Stimulated activated memory B cell treated with anti-CD40 and anti-IgM and Interleukin-4, amounts not matched to agents 10 μg/mL and 1 μg/mL and 100 μg/mL, for 72 hours (primary cell): ENCODE data around the gene SMARCD3.

Experiments used
- ATAC-seq: fragments of 150-1000 bp; cut with Tn5 transposase; 2 replicates; pipeline ENCODE4 v1.10.0; 2021
- H3K27ac Mint-ChIP-seq: one replicate; pipeline ENCODE4 v1.8.0; 2022; ENCODE audit warnings: mild to moderate bottlenecking, mixed read lengths
- H3K27me3 Mint-ChIP-seq: one replicate; pipeline ENCODE4 v1.8.0; 2022; ENCODE audit warnings: mixed read lengths
- H3K36me3 Mint-ChIP-seq: one replicate; pipeline ENCODE4 v1.8.0; 2022; ENCODE audit warnings: mixed read lengths
- H3K4me1 Mint-ChIP-seq: one replicate; pipeline ENCODE4 v1.8.0; 2022; ENCODE audit warnings: mixed read lengths
- H3K4me3 Mint-ChIP-seq: one replicate; pipeline ENCODE4 v1.8.0; 2022; ENCODE audit warnings: mild to moderate bottlenecking, moderate library complexity, mixed read lengths
- H3K9me3 Mint-ChIP-seq: one replicate; pipeline ENCODE4 v1.8.0; 2022; ENCODE audit warnings: mixed read lengths

Gene SMARCD3

DNA sequence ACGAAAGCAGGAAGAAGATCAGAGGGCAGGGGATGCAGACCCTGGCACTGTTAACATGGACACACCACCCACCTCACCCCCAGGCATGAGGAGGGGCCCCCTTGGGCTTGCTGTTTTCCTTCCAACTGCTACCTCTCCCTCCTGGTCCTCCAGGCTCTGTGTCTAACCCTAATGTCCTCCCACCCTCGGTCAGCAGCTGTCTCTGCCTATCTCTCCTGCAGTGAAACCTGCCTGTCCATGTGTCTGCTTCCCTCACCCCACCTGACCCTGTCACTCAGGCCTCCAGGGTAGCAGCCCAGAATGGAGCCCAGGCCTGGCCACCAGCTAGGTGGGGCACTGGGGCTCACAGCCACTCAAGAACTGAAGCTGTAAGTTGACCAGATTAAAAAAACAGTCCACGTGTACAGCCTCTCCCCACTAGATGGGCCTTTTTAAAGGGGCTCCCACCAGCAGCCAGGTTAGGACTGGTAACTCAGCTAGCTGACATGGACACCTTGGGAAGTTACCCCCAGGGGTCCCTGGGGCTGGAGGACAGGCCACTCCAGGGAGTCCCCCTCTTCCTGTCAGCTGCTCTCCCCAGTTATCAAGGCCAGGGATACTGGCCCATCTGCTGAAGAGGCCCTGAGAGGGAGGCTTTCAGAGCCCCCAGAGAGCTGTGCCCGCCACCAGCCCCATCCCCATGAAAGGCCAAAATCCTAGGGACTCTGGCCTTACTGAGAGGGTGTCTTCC is 1.5 kb downstream of the SMARCD3 start:
- no peak overlapping the region for H3K27ac Mint-ChIP-seq
- no peak for ATAC-seq
- H3K4me3 Mint-ChIP-seq, result no peak overlapping the region
- peaks cover 77% of the 10 kb centered on the region for H3K27me3 Mint-ChIP-seq
- peaks cover 61% of the 10 kb centered on the region for H3K4me1 Mint-ChIP-seq
- H3K9me3 Mint-ChIP-seq, result no peaks in the 10 kb centered on the region
- H3K36me3 Mint-ChIP-seq, result no peaks in the 10 kb centered on the region

DNA sequence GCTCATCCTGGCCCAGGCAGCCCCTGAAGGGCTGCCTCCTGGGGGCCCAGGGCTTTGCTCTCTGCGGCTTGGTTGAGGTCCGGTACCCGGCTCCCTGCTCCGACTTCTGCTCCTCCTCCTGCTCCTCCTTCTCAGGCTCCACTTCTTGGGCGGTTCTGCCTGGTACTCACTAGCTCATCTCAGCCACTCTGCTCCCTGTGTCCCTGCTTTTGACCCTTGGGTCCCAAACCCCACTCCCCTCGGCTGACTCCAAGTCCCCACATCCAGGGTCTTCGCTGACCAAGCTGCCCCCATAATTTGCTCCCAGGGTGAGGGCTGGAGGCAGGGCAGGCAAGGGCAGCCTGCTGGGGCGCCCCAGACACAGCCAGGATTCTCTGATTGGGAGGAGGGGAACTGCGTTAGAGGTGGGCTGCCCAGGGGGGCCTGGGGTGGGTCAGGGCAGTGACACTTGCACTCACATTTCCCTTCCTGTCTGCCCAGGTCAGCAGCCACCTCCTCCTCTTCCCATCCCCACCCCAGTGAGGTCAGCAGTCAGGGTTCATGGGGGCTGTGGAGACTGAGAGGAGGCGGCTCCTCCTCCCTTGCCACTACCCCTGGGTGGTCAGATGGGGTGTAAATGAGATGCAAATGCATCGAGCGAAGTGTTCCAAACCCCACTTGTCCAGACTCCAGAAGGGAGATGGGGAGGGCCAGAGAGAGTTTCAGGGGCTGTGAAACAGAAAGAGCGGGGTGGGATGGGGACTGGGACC is 2.2 kb downstream of the SMARCD3 start:
- Mint-ChIP-seq H3K4me1 (peaks cover 59% of the 10 kb centered on the region), H3K27ac (no peak overlapping the region), H3K36me3 (no peaks in the 10 kb centered on the region), H3K4me3 (peak overlapping the region; percentile 32), H3K27me3 (peaks cover 72% of the 10 kb centered on the region), H3K9me3 (no peaks in the 10 kb centered on the region)
- no peak for ATAC-seq

DNA sequence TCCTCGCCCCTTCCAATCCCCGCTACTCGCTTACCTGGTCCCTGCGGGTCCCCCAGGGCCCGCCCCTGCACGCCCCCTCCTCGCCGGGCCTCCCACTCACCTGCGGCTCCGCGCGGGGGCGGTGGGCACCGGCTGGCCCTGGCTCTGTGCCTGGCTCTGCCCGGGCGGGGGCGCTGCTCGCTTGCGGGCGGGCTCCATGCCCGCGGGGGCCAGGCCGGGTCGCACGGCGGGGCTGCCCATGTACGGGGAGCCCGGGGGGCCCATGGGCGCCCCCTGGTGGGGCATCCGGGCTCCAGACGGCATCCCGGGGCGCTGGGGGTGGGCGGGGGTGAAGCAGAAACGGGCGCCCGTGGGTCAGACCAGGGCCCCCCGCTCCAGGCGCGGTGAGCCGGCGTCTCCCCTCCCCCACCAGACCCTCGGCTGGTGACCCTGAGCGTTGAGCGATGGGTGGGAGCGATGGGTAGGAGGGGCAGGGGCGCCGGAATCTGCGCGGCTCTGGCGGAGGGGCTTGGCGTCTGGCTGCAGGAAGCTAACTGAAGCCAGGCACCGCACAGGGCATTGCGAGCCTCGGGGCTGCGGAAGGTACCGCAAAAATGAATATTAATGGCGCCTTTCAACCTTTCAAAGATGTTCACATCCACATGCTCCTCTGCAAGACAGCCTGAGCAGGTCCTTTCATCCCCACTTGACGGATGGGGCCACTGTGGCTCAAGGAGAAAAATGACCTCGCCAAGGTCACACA is 3.0 kb downstream of the SMARCD3 start:
- ATAC-seq, result peak; percentile 72
- H3K27ac Mint-ChIP-seq, result no peak overlapping the region
- H3K27me3 Mint-ChIP-seq, result peaks cover 65% of the 10 kb centered on the region
- peaks cover 51% of the 10 kb centered on the region for H3K4me1 Mint-ChIP-seq
- no peaks in the 10 kb centered on the region for H3K36me3 Mint-ChIP-seq
- no peaks in the 10 kb centered on the region for H3K9me3 Mint-ChIP-seq
- H3K4me3 Mint-ChIP-seq, result peak overlapping the region; percentile 32

DNA sequence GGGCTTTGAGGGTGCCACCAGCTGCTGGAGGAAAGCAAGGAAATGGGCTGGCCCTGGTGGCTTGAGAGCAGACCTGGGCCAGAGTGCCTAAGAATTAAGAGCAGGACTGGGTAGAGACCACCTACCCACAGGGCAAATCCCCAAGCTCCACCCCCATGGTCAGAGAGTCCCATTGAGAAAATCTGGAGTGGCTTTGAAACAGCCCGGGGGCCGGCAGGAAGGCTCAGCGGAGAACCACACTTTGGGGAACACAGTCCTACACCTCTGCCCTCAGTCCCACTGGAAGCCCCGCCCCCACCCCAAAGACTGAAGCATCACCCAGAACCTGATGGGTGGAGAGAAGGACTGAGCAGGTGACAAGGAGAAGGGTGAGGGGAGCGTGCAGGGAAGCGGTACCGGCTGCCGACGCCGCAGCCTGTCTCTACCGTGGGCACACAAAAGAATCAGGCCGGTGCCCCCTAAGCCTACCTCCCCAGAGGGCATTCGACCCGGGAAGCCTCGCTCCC is 3.6 kb downstream of the SMARCD3 start:
- peak overlapping the region; percentile 54 for H3K4me3 Mint-ChIP-seq
- no peak for ATAC-seq
- H3K4me1 Mint-ChIP-seq, result peaks cover 51% of the 10 kb centered on the region
- no peak overlapping the region for H3K27ac Mint-ChIP-seq
- H3K27me3 Mint-ChIP-seq, result peaks cover 58% of the 10 kb centered on the region
- H3K36me3 Mint-ChIP-seq, result peaks cover 4% of the 10 kb centered on the region
- H3K9me3 Mint-ChIP-seq, result no peaks in the 10 kb centered on the region

DNA sequence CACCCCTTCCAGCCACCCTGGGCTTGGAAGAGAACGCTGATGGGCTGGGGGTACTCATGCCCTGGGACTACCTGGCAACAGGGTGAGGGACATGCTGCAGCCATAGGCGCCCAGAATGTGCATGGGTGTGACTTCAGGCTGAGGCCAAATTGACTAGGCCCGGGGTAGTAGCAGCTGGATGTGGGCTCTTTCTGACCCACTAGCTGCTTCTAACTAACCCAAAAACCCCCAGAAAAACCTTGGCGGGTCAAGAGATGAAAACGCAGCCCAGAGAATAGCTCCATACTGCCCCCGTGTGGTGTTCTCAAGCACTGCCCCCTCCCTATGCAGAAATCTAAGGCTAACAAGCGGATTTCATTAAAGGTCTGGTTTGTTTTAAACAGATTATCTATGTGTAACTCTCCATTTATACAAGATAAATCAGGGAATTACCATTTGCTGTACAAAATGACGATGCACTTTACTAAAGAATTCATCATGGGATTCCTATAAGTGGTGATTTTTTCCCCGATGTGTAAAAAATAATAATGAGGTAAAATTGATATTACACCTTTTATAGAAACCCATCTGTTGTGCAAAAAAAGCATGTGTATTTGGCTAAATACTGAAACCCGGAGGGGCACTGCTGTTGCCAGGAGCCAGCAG is 4.2 kb downstream of the SMARCD3 start:
- Mint-ChIP-seq H3K4me1 (peaks cover 51% of the 10 kb centered on the region), H3K27me3 (peaks cover 52% of the 10 kb centered on the region), H3K4me3 (peak overlapping the region; percentile 67), H3K27ac (no peak overlapping the region), H3K9me3 (no peaks in the 10 kb centered on the region), H3K36me3 (peaks cover 10% of the 10 kb centered on the region)
- no peak for ATAC-seq

DNA sequence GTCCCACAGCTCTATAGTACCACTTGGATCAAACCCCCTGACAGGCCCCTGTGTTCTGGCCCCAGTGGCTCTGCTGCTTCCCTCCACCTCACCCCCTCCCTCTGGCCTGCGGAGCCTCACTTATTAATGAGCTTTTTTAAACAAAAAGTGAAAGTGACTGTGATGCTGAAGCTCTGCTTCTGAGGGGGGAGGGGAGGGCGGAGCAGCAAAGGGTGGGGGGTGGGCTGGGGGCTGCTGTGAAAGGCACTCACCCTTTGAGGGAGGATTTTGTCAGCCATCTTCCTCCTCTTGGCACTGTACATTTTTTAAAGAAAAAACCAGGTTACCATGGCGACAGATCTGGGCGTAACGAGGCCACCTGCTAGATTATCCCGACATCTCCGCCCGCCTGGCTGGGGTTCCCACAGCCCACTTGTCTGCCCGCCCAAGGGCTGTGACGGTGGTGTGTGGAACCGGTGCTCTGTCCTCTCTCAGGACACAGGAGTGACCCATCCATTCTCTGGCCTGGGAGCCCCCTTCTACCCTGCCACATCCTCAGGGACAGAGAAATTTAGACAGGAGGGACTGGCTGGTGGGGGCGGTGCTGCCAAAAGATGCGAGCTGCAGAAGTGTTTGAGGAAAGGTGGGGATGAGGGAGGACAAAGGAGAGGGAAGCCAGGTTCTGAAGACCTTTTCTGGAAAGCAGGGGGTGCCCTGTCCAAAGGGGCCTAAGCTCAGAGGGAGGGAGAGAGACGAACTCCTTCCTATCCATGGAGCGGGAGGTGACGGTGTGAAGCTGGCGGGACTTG is 4.9 kb downstream of the SMARCD3 start:
- Mint-ChIP-seq H3K27me3 (peaks cover 45% of the 10 kb centered on the region), H3K36me3 (peaks cover 16% of the 10 kb centered on the region), H3K4me1 (peaks cover 52% of the 10 kb centered on the region), H3K9me3 (no peaks in the 10 kb centered on the region), H3K4me3 (peak overlapping the region; percentile 67), H3K27ac (peak overlapping the region; percentile 15)
- peak; percentile 3 for ATAC-seq

DNA sequence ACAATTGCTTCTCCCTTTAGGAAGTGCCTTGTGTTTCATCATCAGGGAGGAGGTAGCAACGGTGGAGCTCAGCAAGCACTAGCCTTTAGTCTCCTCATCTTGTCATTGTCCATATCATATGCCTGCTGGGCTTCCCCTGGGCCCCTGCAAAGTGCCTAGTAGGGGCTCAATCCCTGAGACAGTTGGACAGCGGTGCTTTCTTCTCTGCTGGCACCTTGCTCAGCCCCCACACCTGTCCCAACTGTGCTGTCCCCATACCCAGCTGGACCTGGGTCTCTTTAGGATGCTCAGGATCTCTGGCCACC is 5.5 kb downstream of the SMARCD3 start:
- Mint-ChIP-seq H3K27ac (no peak overlapping the region), H3K27me3 (peaks cover 39% of the 10 kb centered on the region), H3K9me3 (no peaks in the 10 kb centered on the region), H3K4me1 (peaks cover 46% of the 10 kb centered on the region), H3K4me3 (peak overlapping the region; percentile 67), H3K36me3 (peaks cover 16% of the 10 kb centered on the region)
- no peak for ATAC-seq

DNA sequence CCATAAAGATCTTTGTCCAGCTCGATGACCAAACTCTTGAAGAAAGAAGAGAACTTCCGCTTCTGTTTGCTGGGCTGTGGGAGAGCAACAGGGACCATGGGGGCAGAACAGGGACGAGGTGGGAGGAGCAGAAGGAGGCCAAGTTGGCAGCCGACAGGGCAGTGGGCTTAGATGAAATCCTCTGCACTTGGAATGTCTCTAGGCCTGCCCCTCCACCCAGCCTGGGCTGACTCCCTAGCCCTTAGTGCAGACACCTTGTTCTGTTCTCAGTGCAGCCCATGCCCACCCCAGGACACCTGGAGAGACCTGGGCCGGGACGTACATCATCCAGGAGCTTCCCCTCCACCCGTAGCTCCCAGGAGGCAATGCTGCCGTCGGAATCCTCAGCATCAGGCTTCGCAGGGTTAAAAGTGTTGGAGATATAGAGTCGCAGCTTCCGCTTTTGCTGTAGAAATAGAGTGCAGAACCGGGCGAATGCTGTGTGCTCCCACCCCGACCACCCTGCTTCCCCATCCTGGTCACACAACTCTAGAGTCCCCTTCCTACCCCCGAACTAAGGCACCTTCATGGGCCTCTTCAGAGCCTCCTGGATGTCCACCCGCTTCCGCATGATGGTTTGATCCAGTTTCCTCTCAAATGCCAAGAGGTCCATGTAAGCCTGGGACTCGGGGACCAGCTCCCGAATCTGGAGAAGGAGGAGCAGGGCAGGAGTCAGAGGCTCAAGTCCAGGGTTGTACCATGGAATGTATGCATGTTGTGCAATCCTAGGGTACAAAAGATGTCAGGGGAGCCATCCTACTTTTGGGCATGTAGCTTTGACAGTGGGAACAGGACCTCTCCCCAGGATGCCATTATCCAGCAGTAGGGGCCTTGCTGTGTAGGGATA is 6.1 kb downstream of the SMARCD3 start:
- H3K36me3 Mint-ChIP-seq, result peaks cover 16% of the 10 kb centered on the region
- H3K4me3 Mint-ChIP-seq, result no peak overlapping the region
- peaks cover 33% of the 10 kb centered on the region for H3K27me3 Mint-ChIP-seq
- ATAC-seq, result no peak
- peaks cover 40% of the 10 kb centered on the region for H3K4me1 Mint-ChIP-seq
- no peaks in the 10 kb centered on the region for H3K9me3 Mint-ChIP-seq
- no peak overlapping the region for H3K27ac Mint-ChIP-seq

DNA sequence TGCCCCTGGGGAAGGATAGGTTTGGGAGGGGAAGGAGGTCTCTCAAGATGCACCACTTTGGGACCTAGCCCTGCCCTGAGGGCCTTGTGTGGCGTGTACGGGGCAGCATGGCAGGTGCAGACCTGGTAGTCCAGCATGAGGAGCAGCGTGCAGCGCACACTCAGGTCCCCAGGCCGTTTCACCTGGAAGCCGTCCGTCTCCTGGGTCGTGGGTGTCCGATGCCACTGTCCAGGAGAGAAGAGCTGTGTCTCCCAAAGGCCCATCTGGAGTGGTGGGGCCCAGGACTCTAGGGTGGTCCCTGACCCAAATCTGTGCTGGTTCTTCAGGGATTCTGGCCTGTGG is 6.8 kb downstream of the SMARCD3 start:
- H3K9me3 Mint-ChIP-seq, result no peaks in the 10 kb centered on the region
- H3K36me3 Mint-ChIP-seq, result peaks cover 20% of the 10 kb centered on the region
- H3K27me3 Mint-ChIP-seq, result peaks cover 27% of the 10 kb centered on the region
- no peak overlapping the region for H3K4me3 Mint-ChIP-seq
- no peak for ATAC-seq
- H3K4me1 Mint-ChIP-seq, result peaks cover 37% of the 10 kb centered on the region
- no peak overlapping the region for H3K27ac Mint-ChIP-seq

DNA sequence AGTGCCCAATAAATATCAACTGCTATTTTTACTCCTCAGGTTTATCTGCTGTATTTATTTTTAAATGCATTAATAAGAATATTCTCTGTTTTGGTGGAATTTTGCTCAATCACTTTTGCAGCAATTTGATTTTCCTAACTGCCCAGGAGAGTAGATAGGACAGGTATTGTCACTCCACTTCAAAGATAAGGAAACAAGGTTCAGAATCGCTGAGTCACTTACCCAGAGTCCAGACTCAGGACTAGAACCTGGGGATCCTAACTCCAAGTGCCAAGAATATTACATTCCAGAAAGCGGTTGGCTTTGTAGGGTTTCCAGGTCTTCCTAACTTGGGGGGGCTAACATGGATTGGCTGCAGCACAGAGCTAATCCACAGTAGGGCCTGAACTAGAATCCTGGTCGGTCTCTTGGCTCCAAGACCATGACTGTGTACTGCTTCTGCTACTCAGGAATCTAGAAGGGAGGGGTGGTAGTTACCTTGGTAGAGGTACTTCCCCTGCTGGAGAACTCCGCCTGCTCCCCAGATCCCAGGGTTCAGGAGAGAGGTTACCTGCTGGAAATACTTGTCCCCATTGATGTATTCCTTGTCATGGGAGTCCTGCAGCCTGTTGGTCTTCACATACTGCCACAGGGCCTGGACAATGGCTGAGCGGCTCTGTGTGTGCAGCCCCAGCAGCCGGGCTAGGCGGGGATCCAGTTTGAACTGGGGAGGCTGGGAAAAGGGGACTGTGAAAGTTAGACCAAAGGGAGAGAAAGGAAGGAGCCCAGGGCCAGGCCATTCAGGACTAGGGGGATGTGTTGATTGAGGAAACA is 7.3 kb downstream of the SMARCD3 start:
- no peak overlapping the region for H3K4me3 Mint-ChIP-seq
- H3K9me3 Mint-ChIP-seq, result no peaks in the 10 kb centered on the region
- H3K4me1 Mint-ChIP-seq, result peaks cover 35% of the 10 kb centered on the region
- ATAC-seq, result no peak
- H3K27me3 Mint-ChIP-seq, result peaks cover 21% of the 10 kb centered on the region
- H3K27ac Mint-ChIP-seq, result no peak overlapping the region
- H3K36me3 Mint-ChIP-seq, result peaks cover 26% of the 10 kb centered on the region

DNA sequence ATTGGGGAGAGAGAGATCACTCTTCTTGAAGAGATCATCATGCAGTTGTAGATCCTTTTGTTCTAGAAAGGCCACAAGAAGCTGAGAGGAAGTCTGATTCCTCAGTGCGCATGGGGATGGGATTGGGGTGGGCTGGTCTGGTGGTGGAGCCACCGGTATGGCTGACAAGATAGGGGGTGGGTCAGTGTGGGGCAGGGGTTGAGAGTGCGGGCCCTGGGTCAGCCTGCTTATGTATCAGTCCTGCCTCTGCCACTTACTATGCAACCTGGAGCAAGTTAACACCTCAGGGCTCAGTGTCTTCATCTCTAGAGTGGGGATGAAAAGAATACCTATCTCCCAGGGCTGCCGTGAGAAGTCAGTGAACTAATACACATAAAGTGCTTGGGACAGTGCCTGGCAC is 8.0 kb downstream of the SMARCD3 start:
- no peak overlapping the region for H3K27ac Mint-ChIP-seq
- H3K36me3 Mint-ChIP-seq, result peaks cover 27% of the 10 kb centered on the region
- peaks cover 16% of the 10 kb centered on the region for H3K27me3 Mint-ChIP-seq
- H3K4me3 Mint-ChIP-seq, result no peak overlapping the region
- ATAC-seq, result no peak
- H3K9me3 Mint-ChIP-seq, result no peaks in the 10 kb centered on the region
- H3K4me1 Mint-ChIP-seq, result peaks cover 36% of the 10 kb centered on the region

DNA sequence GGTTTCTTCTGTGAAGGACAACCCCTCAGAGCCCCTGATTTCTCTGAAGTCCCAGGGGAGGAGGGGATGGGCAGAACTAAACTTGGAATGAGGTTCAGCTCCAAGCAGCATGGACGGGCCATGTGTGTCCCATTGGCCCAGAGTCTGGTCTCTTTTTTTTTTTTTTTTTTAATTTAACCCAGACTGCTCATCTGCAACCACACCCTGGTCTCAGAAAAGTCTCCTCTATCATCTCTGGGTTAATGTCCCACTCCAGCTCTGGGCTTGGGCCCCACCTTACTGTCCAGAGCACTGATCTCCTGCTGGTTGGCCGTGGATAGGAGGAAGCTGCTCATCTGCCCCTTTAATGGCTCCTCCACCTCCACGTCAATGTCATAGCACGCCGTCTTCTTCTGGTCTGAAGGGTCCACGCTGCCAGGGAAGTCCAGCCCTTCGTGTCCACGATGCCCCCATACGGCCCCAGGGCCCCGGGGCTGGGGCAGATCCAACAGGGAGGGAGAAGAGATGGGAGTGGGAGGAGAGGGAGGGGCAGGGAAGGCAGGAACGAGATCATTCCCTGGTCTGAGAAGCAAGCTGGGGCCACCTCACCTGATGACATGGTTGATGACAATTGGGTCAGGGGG is 8.5 kb downstream of the SMARCD3 start:
- H3K9me3 Mint-ChIP-seq, result no peaks in the 10 kb centered on the region
- H3K27me3 Mint-ChIP-seq, result peaks cover 16% of the 10 kb centered on the region
- no peak overlapping the region for H3K4me3 Mint-ChIP-seq
- H3K4me1 Mint-ChIP-seq, result peaks cover 41% of the 10 kb centered on the region
- peaks cover 27% of the 10 kb centered on the region for H3K36me3 Mint-ChIP-seq
- no peak for ATAC-seq
- H3K27ac Mint-ChIP-seq, result no peak overlapping the region
